ENCODE data around the gene OTOG.

Gene OTOG

DNA sequence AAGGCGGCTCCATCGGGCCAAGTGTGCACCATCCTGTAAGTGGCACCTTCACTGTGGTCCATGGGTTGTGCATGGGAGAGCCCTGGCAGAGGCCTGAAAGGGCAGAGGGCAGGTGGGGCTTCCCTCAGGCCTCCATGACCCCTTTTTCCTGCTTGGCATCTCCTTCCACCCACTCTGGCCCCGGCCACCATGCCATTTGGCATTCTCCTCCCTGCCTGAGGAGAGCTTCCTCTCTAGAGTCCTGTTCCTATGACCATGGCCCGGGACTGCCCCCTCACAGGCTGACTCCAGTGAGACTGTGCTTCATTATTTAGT lies 4.9 kb downstream of the OTOG start:
- TF ChIP-seq, protein P1, sequence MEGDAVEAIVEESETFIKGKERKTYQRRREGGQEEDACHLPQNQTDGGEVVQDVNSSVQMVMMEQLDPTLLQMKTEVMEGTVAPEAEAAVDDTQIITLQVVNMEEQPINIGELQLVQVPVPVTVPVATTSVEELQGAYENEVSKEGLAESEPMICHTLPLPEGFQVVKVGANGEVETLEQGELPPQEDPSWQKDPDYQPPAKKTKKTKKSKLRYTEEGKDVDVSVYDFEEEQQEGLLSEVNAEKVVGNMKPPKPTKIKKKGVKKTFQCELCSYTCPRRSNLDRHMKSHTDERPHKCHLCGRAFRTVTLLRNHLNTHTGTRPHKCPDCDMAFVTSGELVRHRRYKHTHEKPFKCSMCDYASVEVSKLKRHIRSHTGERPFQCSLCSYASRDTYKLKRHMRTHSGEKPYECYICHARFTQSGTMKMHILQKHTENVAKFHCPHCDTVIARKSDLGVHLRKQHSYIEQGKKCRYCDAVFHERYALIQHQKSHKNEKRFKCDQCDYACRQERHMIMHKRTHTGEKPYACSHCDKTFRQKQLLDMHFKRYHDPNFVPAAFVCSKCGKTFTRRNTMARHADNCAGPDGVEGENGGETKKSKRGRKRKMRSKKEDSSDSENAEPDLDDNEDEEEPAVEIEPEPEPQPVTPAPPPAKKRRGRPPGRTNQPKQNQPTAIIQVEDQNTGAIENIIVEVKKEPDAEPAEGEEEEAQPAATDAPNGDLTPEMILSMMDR (conservative IDR thresholded peaks at IDR 0.05; ENCODE audit: low read length), result no peak
- no peak for TF ChIP-seq EZH2phosphoT487 (IDR thresholded peaks at IDR 0.05; ENCODE audit: borderline replicate concordance)
- no peaks in the 10 kb centered on the region for H4K20me1 ChIP-seq (ENCODE audit: insufficient read depth, low read length, poor library complexity, severe bottlenecking)
- H3K4me2 ChIP-seq (ENCODE audit: low read depth, low read length, poor library complexity, severe bottlenecking), result no peak overlapping the region
- H2AFZ ChIP-seq (ENCODE audit: low read length), result no peak overlapping the region
- no peaks in the 10 kb centered on the region for H3F3A ChIP-seq (ENCODE audit: low read depth)
- no peaks in the 10 kb centered on the region for H3K9me3 ChIP-seq (ENCODE audit: insufficient read depth, low read depth, low read length)
- H3K79me2 ChIP-seq (ENCODE audit: insufficient read depth, low read length), result no peaks in the 10 kb centered on the region
- peaks cover 11% of the 10 kb centered on the region for H3K4me1 ChIP-seq (ENCODE audit: insufficient read depth, low read length, poor library complexity, severe bottlenecking)
- H3K4me3 ChIP-seq (ENCODE audit: low read length, poor library complexity, severe bottlenecking), result no peak overlapping the region
- H3K27me3 ChIP-seq (ENCODE audit: insufficient read depth, low read length, poor library complexity, severe bottlenecking), result no peaks in the 10 kb centered on the region
- no peak overlapping the region for H3K9ac ChIP-seq (ENCODE audit: low read depth, low read length, poor library complexity, severe bottlenecking)
- H3K36me3 ChIP-seq (ENCODE audit: insufficient read depth, low read length), result no peaks in the 10 kb centered on the region
- no peaks in the 10 kb centered on the region for H3K9me2 ChIP-seq (replicated peaks; ENCODE audit: low read depth, low read length)

DNA sequence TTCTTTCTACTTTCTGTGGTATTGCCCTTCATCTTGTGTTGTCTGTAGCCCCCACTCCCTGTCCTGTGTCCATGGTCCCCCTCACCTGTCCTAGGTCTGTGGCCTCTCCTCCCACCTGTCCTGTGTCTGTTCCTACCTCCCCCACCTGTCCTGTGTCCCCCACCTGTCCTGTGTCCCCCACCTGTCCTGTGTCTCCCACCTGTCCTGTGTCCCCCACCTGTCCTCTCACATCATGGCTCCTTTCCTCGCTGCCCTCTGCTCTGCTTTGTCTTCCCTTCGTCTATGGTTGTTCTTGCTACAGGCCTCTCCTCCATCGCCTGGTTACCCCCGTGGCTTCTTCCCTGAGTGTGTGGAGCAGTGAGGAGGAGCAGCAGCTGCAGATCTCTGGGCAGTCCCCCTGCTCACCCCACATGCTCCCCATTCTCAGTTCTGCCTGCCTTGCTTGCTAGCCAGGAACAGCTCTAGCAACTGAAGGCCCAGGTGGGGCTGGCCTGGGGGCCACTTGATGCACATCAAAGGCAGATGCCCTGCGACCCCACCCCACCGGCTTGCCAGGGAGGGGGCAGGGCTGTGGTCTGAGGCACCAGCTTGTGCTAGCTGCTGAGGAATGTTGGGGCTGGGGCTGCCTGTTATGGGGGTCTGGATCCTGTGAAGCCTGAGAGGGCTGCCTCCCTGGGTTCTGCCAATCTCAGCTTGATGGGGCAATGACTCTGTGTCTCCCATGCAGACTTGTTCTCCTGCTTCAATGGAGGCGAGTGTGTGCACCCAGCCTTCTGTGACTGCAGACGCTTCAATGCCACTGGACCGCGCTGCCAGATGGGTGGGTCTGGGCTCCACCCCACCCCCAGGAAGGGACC lies 5.6 kb downstream of the OTOG start:
- Histone ChIP-seq H2AFZ (ENCODE audit: low read length) (no peak overlapping the region), H4K20me1 (ENCODE audit: insufficient read depth, low read length, poor library complexity, severe bottlenecking) (no peaks in the 10 kb centered on the region), H3F3A (ENCODE audit: low read depth) (no peaks in the 10 kb centered on the region), H3K9me2 (replicated peaks; ENCODE audit: low read depth, low read length) (no peaks in the 10 kb centered on the region), H3K4me2 (ENCODE audit: low read depth, low read length, poor library complexity, severe bottlenecking) (no peak overlapping the region), H3K4me1 (ENCODE audit: insufficient read depth, low read length, poor library complexity, severe bottlenecking) (peaks cover 11% of the 10 kb centered on the region), H3K27me3 (ENCODE audit: insufficient read depth, low read length, poor library complexity, severe bottlenecking) (no peaks in the 10 kb centered on the region), H3K9ac (ENCODE audit: low read depth, low read length, poor library complexity, severe bottlenecking) (no peak overlapping the region), H3K79me2 (ENCODE audit: insufficient read depth, low read length) (no peaks in the 10 kb centered on the region), H3K4me3 (ENCODE audit: low read length, poor library complexity, severe bottlenecking) (no peak overlapping the region), H3K9me3 (ENCODE audit: insufficient read depth, low read depth, low read length) (no peaks in the 10 kb centered on the region), H3K36me3 (ENCODE audit: insufficient read depth, low read length) (no peaks in the 10 kb centered on the region)
- no peak for TF ChIP-seq EZH2phosphoT487 (IDR thresholded peaks at IDR 0.05; ENCODE audit: borderline replicate concordance)
- TF ChIP-seq, protein P1 (conservative IDR thresholded peaks at IDR 0.05; ENCODE audit: low read length), result no peak

DNA sequence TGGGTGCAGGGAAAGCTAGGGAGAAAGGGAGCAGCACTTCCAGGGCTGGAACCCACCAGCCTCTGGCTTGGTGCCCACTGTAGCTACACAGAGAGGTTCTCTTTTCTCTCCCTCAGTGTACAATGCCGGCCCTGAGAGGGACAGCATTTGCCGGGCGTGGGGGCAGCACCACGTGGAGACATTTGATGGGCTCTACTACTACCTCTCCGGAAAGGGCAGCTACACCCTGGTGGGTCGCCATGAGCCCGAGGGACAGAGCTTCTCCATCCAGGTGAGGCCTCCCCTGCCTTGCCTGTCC lies 6.1 kb downstream of the OTOG start:
- no peaks in the 10 kb centered on the region for H3K27me3 ChIP-seq (ENCODE audit: insufficient read depth, low read length, poor library complexity, severe bottlenecking)
- no peaks in the 10 kb centered on the region for H4K20me1 ChIP-seq (ENCODE audit: insufficient read depth, low read length, poor library complexity, severe bottlenecking)
- peaks cover 11% of the 10 kb centered on the region for H3K4me1 ChIP-seq (ENCODE audit: insufficient read depth, low read length, poor library complexity, severe bottlenecking)
- no peak overlapping the region for H2AFZ ChIP-seq (ENCODE audit: low read length)
- no peaks in the 10 kb centered on the region for H3K36me3 ChIP-seq (ENCODE audit: insufficient read depth, low read length)
- no peak overlapping the region for H3K9ac ChIP-seq (ENCODE audit: low read depth, low read length, poor library complexity, severe bottlenecking)
- H3K9me2 ChIP-seq (replicated peaks; ENCODE audit: low read depth, low read length), result no peaks in the 10 kb centered on the region
- TF ChIP-seq EZH2phosphoT487 (IDR thresholded peaks at IDR 0.05; ENCODE audit: borderline replicate concordance), result no peak
- TF ChIP-seq, protein P1 (conservative IDR thresholded peaks at IDR 0.05; ENCODE audit: low read length), result no peak
- H3F3A ChIP-seq (ENCODE audit: low read depth), result no peaks in the 10 kb centered on the region
- H3K4me3 ChIP-seq (ENCODE audit: low read length, poor library complexity, severe bottlenecking), result no peak overlapping the region
- H3K4me2 ChIP-seq (ENCODE audit: low read depth, low read length, poor library complexity, severe bottlenecking), result no peak overlapping the region
- H3K9me3 ChIP-seq (ENCODE audit: insufficient read depth, low read depth, low read length), result no peaks in the 10 kb centered on the region
- no peaks in the 10 kb centered on the region for H3K79me2 ChIP-seq (ENCODE audit: insufficient read depth, low read length)
